NCI-H2171 treated with DMSO at 0.1 percent for 48 hours (cell line): Measurements from ENCODE around the gene OS9.
"Not testable (repeated sequence)": the region's sequence is repeated elsewhere in the genome, so short reads cannot be mapped to it uniquely, and the experiment has no call there.

ENCODE experiments used
- DNase-seq: peaks from one replicate; lab custom pipeline; 2025; lab: John Stamatoyannopoulos, UW

The OS9 gene

DNA sequence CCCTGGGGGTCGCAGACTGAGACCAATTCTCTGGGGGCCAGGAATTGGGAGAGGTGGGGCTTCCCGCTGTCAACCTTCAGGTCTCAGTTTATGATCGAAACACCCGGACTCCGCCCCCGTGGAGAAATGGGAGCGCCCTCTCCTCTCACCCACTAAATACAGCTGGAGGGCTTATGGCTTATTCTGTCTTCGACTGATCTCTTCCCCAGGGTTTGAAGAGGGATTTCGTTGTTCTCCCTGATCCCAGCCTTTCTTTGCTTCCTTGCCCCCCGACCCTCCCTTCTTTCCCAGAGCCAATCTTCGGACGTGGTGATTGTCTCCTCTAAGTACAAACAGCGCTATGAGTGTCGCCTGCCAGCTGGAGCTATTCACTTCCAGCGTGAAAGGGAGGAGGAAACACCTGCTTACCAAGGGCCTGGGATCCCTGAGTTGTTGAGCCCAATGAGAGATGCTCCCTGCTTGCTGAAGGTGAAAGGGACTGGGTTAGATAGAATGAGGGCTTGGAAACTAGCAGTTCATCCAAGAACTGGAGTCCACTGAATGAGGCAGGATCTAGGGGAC lies 607 bp downstream of the OS9 start:
- no peak for DNase-seq

DNA sequence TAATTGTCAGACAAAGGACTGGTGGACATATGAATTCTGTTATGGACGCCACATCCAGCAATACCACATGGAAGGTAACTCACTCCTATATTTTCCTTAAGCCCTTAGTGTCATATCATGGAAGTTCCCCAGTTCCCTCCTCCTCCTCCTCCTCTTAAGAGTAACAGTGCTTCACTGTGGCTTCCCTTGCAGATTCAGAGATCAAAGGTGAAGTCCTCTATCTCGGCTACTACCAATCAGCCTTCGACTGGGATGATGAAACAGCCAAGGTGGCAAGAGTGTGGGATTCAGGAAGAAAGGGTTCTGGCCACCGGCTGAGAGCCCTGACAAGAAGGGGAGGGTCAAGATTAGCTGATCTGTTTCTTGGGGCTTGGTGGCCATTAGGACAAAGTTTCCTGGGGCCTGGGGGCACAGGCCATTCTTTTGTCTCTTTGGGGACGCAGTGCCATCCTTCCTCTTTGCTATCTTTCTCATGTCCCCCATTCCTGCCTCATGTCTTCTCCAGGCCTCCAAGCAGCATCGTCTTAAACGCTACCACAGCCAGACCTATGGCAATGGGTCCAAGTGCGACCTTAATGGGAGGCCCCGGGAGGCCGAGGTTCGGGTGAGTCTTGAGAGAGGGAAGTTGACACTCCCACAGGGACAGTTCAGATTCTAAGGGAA lies 2.0 kb downstream of the OS9 start:
- DNase-seq: no peak

DNA sequence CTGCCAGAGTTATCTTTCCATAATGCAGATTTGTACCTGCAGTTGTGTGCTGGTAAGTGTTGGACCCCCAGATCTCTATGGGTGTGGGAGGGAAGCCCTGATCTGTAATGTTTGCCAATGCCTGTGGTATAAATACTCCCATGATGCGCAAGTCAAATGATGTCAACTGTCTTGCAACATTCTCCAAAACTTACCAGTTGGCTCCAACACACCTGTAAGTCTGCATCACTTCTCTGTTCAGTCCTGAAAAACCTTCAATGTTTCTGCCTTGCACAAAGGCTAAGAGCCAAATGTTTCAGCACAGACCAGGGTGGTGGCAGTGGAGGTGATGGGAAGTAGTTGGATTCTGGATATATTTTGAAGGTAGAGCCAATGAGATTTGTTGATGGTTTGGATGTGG lies 3.1 kb downstream of the OS9 start:
- DNase-seq: no peak

DNA sequence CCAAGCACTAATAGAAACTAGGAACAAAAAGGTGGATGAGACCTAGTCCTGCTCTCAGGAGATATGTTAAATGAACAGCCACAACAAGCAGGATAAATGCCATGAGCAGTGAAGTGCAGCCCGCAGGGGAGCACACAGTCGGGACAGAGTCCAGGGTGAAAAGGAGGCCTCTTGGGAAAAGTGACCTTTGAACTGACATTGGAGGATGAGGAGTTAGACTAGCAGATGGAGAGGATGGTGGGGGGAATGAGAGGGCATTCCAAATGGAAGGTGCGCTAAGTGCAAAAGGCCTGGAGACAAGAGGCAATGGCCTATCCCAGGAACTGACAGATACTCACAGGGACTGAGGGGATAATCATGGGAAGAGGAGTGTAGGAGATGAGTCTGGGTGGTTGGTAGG lies 4.5 kb downstream of the OS9 start:
- no peak for DNase-seq

DNA sequence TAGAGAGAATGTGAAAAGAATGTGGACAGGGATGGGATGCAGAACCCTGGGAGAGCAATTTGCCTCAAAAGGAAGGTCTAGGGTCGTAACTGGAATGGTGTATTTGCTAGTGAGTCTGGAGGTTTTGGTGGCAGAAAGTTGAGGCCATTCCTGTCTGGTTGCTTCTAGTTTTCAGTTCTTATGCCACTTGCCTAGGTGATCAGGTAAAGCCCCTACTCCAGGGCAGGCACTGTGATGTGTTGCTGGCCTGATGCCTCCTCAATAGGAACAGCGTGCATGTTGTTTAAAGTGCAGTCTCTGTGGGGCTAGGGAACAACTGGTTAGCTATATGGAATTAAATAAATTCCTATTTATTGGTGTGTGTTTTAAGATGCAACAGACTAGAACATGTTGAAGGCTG lies 6.4 kb downstream of the OS9 start:
- no peak for DNase-seq

DNA sequence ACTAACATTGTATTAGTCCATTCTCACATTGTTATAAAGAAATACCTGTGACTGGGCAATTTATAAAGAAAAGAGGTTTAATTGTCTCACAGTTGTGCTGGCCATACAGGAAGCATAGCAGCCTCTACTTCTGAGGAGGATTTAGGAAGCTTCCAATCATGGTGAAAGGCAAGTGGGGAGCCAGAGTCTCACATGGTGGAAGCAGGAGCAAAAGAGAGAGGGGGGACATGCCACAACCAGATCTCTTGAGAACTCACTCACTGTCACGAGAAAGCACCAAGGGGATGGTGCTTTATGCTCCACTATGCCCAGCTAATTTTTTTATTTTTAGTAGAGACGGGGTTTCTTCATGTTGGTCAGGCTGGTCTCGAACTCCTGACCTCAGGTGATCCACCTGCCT lies 13.3 kb downstream of the OS9 start:
- no peak for DNase-seq

DNA sequence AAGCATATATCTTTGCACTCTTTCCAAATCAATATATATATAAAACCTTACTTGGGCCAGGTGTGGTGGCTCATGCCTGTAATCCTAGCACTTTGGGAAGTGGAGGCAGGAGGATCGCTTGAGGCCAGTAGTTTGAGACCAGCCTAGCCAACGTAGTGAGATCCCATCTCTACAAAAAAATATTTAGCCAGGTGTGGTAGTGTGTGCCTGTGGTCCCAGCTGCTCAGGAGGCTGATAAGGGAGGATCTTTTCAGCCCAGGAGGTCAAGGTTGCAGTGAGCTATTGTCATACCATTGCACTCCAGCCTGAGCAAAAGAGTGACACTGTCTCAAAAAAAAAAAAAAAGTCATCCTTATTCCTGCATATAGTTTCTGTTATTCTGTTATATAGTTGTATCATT lies 14.4 kb downstream of the OS9 start:
- DNase-seq: no peak

DNA sequence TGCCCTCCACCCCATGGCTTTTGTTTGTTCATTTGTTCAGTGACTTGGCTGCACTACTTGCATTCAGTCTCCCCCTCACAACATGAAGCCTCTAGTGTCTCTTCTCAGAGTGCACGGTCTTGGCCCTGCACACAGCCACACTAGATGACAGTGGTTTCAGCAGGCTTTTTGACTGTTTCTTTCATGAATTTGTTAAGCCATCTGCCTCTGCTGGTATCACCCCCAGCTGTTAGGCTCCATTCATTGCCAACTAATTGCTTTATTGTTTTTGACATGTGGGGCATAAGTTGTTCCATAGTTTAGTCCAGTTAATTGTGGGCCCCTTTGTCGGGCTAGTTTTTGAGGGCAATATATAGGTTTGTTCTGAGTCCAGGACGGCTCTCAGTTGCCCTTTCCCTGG lies 18.8 kb downstream of the OS9 start:
- no peak for DNase-seq

DNA sequence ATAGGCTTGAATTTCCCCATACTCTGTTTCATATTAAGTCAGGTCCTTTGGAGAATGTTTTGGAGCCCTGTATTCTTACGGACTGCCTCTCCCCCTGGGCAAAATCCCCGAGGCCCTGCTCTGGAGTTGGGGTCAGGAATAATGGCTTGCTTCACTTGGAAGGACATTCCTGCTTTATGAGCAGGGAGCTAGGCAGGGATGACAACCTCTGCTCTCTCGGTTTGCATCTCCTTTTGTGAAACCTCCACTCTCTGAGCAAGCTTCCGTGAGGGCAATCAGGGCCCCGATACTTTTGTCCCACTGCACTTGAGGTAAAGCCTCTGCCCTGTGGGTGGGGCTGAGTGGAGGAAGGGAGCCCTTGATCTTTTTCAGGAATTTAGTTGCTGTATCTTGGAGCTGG lies 19.3 kb downstream of the OS9 start:
- no peak for DNase-seq

DNA sequence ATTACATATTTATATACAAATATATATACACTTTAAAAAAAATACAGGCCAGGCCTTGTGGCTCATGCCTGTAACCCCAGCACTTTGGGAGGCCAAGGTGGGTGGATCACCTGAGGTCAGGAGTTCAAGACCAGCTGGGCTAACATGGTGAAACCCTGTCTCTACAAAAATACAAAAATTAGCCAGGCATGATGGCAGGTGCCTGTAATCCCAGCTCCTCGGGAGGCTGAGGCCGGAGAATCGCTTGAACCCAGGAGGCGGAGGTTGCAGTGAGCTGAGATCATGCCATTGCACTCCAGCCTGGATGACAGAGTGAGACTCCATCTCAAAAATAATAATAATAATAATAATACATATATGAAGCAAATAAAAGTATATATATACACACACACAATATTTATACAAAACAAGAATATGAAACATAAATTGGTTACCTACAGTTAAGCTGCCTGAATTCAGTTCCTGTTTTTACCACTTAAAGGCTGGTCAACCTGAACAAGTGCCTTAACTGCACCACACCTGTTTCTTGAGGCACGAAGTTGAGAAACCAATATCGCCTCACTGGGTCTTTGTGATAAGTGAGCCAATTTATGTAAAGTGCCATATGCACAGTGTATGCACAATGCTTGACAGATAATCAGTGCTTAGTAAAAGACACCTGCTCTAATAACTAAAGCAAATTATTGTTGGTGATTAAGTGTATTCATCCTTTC lies 21.3 kb downstream of the OS9 start:
- not testable (repeated sequence) for DNase-seq

DNA sequence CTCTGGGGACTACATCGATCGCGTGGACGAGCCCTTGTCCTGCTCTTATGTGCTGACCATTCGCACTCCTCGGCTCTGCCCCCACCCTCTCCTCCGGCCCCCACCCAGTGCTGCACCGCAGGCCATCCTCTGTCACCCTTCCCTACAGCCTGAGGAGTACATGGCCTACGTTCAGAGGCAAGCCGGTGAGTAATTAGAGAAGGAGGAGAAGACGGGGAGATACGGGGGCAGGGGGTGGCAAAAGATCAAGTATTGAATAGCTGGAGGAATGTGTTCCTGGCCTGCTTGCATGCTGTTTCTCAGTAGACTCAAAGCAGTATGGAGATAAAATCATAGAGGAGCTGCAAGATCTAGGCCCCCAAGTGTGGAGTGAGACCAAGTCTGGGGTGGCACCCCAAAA lies 21.9 kb downstream of the OS9 start:
- no peak for DNase-seq

DNA sequence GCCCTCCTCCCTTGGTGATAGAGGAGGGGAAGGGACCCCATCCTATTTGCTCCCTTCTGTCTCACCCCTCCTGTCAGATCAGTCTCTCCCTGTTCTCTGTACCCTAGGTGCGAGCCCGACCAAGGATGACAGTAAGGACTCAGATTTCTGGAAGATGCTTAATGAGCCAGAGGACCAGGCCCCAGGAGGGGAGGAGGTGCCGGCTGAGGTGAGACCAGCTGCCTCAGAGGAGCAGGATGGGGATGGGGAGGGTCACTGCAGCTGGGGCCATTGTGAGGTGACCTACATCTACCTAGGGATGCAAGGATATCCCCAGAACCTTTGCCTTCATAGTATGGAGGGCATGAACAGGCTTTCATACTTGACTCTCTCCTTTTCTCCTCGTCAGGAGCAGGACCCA lies 22.4 kb downstream of the OS9 start:
- DNase-seq: no peak

DNA sequence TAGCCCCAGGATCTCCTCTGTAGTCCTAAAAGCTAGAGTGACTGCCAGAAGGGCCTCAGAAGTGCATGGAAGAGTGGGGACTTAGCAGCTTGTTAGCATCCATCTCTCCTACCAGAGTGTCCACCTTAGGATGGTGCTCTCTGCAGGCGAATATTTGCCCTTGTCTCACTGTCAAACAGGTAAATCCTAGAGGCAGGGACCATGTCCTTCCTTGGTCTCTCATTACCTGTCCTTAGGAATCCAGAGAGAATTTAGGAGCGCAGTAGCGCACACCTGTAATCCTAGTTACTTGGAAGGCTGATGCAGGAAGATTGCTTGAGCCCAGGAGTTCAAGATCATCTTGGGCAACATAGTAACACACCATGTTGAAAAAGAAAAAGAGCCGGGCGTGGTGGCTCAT lies 23.2 kb downstream of the OS9 start:
- no peak for DNase-seq

DNA sequence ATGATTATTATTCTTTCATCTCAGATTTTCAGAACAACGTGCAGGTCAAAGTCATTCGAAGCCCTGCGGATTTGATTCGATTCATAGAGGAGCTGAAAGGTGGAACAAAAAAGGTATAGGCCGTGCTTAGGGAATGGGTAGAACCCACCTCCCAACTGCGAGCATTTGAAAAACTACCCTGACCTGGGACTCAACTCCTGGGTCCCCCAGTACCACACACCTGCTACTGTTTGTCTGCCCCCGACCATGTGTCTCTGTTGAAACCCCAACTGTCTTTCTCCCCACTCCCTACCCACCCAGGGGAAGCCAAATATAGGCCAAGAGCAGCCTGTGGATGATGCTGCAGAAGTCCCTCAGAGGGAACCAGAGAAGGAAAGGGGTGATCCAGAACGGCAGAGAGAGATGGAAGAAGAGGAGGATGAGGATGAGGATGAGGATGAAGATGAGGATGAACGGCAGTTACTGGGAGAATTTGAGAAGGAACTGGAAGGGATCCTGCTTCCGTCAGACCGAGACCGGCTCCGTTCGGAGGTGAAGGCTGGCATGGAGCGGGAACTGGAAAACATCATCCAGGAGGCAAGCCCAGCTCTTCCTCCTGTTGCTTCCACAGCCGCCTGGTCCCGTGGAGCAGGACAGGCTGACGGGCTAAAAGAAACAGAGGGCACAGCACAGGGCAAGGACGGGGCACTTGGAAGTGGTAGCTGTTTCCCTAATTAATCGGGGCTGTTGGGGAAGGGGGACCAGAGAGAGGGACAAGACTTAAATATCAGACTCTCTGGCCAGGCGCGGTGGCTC lies 24.1 kb downstream of the OS9 start:
- no peak for DNase-seq

DNA sequence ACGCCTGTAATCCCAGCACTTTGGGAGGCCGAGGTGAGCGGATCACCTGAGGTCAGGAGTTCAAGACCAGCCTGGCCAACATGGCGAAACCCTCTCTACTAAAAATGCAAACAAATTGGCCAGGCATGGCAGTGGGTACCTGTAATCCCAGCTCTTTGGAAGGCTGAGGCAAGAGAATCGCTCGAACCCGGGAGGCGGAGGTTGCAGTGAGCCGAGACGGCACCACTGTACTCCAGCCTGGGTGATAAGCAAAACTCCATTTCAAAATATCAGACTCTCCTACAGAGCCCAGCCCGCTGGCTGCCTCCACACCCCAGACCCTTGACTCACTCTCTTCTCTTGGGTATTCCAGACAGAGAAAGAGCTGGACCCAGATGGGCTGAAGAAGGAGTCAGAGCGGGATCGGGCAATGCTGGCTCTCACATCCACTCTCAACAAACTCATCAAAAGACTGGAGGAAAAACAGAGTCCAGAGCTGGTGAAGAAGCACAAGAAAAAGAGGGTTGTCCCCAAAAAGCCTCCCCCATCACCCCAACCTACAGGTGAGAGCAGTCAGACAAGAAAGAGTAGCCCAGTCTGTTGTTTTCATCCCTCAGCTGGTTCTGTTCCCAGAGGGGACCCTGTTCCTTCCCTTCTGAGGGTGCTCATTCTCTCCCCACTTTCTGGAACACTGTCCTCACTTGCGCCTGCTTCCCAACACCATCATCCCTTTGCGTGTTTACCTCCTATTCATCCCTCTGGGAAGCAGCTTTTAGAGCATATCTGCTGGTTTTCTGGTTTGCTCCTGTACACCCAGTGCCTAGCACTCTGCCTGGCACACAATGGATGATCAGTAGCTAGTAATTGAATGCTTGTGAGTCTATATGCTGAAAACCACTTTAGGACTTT lies 25.0 kb downstream of the OS9 start:
- no peak for DNase-seq

DNA sequence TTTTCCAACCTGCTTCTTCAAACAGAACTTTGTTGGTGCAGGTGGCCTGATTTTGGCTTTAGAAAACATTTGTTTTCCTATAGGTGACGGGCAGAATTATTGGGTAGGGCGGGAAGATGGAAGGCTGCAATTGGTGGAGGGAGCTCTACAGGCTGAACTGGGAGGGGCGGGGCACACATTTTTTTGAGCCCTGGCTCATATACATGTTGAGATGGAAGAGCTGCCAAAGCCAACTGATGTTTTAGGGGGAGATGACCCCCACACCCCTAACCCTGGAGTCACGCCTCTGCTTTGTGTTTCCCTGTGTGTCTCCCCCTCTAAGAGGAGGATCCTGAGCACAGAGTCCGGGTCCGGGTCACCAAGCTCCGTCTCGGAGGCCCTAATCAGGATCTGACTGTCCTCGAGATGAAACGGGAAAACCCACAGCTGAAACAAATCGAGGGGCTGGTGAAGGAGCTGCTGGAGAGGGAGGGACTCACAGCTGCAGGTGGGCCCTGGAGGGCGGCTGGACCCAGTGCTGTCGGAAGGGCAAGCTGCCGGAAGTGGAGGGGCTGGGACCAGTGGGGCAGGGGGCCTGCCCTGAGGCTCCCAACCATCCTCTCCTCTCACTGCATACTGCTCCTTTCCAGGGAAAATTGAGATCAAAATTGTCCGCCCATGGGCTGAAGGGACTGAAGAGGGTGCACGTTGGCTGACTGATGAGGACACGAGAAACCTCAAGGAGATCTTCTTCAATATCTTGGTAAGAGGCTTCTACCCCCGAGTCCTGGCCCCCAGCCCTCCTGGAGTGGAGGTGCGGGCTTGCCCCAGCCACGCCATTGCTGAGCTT lies 26.1 kb downstream of the OS9 start:
- DNase-seq: no peak

DNA sequence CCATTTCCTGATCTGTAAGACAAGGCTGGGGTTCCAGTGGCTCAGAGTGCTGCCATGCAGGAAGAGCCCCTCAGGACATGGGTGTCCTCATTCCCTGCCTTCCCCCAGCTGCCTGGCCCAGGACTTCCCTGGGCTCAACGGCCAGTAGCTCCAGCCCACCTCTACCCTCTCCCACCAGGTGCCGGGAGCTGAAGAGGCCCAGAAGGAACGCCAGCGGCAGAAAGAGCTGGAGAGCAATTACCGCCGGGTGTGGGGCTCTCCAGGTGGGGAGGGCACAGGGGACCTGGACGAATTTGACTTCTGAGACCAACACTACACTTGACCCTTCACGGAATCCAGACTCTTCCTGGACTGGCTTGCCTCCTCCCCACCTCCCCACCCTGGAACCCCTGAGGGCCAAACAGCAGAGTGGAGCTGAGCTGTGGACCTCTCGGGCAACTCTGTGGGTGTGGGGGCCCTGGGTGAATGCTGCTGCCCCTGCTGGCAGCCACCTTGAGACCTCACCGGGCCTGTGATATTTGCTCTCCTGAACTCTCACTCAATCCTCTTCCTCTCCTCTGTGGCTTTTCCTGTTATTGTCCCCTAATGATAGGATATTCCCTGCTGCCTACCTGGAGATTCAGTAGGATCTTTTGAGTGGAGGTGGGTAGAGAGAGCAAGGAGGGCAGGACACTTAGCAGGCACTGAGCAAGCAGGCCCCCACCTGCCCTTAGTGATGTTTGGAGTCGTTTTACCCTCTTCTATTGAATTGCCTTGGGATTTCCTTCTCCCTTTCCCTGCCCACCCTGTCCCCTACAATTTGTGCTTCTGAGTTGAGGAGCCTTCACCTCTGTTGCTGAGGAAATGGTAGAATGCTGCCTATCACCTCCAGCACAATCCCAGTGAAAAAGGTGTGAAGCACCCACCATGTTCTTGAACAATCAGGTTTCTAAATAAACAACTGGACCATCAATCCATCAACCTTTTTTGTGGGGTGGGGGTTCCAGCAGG lies 27.0 kb downstream of the OS9 start:
- no peak for DNase-seq

DNA sequence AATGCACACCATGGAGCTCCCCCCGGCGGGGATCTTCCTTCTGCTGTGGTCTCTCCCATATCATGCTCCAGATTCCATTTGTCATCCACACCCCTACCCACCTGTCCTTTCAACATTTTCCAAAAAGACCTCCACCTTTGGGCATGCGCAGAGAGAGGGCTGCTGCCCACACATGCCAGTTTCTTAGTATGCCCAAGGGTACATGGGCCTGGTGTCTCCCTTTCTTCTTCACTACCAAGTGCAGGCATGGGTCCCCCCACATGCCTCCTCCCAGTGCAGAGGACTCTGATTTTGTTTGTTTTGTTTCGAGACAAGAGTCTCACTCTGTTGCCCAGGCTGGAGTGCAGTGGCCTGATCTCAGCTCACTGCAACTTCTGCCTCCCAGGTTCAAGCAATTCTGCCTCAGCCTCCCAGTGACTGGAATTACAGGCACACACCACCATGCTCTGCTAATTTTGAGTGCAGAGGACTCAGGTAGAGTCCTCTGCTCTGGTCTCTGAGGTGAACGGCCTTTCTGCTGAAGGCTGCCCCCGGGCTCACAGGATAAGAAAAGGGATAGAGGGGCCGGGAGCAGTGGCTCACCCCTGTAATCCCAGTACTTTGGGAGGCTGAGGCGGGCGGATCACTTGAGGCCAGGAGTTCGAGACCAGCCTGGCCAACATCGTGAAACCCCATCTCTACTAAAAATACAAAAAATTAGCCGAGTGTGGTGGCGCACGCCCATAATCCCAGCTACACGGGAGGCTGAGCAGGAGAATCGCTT lies 28.1 kb downstream of the OS9 start:
- DNase-seq: not testable (repeated sequence)
